Stimulated activated CD8-positive, alpha-beta memory T cell treated with anti-CD3 and anti-CD28 coated beads, Interleukin-15, amount 100 ng/mL, for 24 hours (primary cell): Measurements from ENCODE around the gene SYT7.

Source experiments
- DNase-seq: peaks from one replicate; pipeline ENCODE4 v3.0.0-alpha.2; 2020; ENCODE audit warnings: low read depth

Gene SYT7

GRCh38 chr11:61535998-61536675 is 44.7 kb downstream of the SYT7 start:
- DNase-seq = no peak

- DNase-seq = no peak
Observed at GRCh38 chr11:61534933-61535839, 45.7 kb downstream of the SYT7 start.

- no peak for DNase-seq
Observed at GRCh38 chr11:61534025-61534932, 46.6 kb downstream of the SYT7 start.

GRCh38 chr11:61533401-61533800 is 47.5 kb downstream of the SYT7 start:
- DNase-seq = no peak

GRCh38 chr11:61533039-61533375 is 47.9 kb downstream of the SYT7 start:
- DNase-seq = no peak

- peak; percentile 13 for DNase-seq
Observed at GRCh38 chr11:61532134-61533038, 48.5 kb downstream of the SYT7 start.

- DNase-seq = no peak
Observed at GRCh38 chr11:61531044-61531443, 49.8 kb downstream of the SYT7 start.

- no peak for DNase-seq
Observed at GRCh38 chr11:61529537-61530225, 51.2 kb downstream of the SYT7 start.

- no peak for DNase-seq
Observed at GRCh38 chr11:61528114-61528513, 52.8 kb downstream of the SYT7 start.

GRCh38 chr11:61526956-61527731 is 53.7 kb downstream of the SYT7 start:
- no peak for DNase-seq

GRCh38 chr11:61526229-61526628 is 54.6 kb downstream of the SYT7 start:
- DNase-seq = no peak

GRCh38 chr11:61524963-61525587 is 55.8 kb downstream of the SYT7 start:
- no peak for DNase-seq

- DNase-seq = no peak
Observed at GRCh38 chr11:61524446-61524845, 56.4 kb downstream of the SYT7 start.

GRCh38 chr11:61522881-61523280 is 58.0 kb downstream of the SYT7 start:
- DNase-seq = no peak

GRCh38 chr11:61518032-61518795 is 62.7 kb downstream of the SYT7 start:
- DNase-seq = no peak

GRCh38 chr11:61516675-61517572 is 64.0 kb downstream of the SYT7 start:
- peak; percentile 65 for DNase-seq

GRCh38 chr11:61516191-61516590 is 64.7 kb downstream of the SYT7 start:
- no peak for DNase-seq

- no peak for DNase-seq
Observed at GRCh38 chr11:61515686-61516085, 65.2 kb downstream of the SYT7 start.
